Fibroblast of the conjunctiva (primary cell): ENCODE results near the gene FOXJ3.
A peak's percentile ranks its signal among the peaks of the same experiment; 100 is the strongest.

Source experiments
- DNase-seq: peaks from one replicate; pipeline ENCODE4 v3.0.0-alpha.2; 2010; ENCODE audit warnings: low read depth

FOXJ3 gene

DNA sequence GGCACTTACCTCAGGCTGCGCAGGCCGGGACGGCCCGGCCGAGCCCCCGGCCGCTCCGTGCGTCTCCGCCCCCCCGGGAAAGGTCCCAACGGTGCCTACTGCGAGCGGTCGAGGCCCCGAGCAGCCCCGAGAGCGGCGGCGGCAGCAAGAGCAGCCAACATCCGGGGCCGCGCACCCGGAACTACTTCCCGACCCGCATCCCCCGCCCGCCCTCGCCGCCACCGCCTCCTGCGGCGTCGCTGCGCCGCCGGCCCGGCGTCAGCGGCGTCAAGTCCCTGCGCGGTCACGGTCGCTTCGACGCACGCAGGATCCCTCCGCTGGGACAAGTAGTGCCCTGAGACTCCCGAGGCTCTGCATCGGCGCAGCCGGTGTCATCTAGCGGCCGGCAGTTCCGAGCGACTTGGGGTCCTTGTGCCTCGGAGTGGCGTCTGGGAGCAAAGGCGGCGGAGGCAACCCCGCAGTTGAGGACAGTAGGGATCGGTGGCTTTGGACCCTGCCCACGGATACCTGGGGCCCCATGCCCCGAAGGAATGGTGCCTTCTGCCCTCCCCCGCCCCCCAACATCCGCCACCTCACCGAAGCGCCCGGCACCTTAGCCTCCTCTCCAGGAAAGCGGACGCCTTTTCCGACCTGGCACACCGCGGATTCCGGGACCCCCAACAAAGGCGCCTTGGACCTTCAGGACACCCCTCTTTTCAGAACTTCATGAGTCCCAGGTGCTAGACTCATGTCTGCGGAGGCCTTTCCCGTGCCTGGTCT, at the start of gene FOXJ3:
Gene FOXJ3, minus strand, starts transcription at position 186 of the 759 bp plus-strand sequence. CDS start 24,142 bp downstream, outside the sequence.
- DNase-seq, result peak; percentile 81

DNA sequence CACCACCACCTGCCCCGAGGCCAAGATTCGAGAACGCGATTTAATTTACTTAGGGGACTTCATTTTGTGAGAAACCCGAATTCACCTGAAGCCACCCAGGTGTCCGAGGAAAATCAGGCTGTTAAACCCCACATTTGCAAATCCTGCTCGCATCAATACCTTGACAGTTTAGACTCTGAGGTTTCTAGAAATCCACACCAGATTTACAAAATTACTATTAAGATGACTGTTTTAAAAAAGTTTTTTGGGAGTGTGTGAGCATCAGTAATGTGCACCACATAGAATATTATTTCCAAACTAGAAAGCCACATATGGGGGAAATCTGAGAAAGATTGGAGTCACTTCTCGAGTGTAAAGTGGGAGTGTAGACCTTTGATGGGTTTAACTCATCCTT, 46.2 kb upstream of the FOXJ3 start:
- no peak for DNase-seq

DNA sequence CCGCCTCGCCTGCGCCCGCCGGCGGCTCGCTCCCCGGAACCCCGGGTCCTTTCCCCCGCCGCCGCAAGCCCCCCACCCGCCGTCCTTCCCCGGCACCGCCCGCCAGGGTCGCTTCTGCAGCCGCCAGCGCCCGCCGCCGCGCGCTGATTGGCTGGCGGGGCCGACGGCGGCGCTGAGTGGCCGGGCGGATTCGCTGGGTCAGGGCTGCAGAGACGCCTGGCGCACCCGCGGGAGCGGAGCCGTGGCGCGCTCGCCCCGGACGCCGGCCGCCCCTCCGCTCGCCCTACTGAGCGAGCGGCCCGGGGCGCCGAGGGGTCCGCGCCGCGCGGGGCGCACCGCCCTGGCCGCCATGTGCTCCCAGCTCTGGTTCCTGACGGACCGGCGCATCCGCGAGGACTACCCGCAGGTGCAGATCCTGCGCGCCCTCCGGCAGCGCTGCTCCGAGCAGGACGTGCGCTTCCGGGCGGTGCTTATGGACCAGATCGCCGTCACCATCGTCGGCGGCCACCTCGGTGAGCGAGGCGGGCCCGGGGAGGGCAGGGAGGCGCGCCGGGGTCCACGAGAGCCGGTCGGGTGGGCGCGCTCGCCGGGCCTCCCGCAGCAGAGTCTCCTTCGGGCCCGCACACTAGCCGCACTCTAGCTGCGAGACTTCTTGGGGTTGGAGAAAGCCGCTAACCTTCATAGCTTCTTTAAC, 45.7 kb upstream of the FOXJ3 start, which contains the start of gene RIMKLA:
Gene RIMKLA, plus strand, starts transcription at position 207 of the 694 bp plus-strand sequence. Its CDS starts 143 bp downstream, at position 350.
- no peak for DNase-seq

DNA sequence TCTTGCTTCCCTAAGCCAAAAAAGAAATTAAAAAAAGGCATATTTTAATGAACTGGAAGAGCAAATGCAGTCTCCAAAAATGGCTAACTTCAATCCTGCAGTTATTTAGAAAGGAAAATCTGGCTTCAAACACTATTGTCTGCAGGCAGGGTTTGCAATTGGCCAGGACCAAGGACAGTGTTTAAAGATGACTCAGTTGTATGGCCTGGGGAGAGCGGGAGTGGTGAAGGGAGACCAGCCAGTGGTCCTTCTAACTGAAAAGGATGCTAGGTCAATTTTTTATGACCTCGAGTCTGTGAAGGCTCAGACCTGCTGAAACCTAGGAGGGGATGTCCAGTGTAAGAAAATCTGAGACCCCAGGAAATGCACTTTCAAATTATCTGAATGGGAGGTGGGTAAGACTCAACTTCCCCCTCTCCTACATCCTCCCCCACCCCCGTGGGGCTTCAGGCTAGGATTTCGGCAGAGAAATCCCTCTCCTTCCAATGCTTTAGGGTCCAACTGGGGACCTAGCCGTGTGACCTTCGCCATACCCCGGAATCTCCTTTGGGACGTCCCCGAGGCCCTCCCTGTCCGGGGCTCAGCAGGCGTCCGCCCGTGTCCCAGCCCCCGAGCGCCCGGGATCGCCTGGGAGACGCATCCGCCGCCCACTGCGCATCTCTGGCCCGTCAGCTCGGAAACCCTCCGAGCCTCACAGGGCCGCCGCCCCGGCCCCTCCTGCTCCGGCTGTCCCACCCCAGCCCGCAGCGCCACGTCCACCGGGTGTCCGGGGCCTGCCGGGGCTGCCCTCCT, 45.0 kb upstream of the FOXJ3 start:
- DNase-seq, result no peak

DNA sequence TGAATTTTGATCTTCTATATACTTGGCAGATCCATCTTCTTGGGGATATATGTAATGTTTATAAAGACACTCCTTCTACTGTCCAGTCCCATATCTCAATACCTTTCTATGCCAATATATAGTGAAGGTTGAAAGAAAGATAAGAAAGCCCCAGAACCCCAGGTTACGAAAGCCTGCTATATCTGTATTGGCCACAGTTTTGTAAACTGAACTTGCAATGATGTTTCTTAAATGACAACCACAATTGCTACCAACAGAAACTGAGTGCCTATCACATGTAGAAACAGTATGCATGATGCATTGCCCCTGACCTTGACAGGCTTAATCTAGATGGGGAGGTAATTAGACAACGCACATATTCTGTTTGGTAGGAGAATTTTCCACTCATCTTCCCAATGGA, 37.8 kb upstream of the FOXJ3 start:
- DNase-seq, result no peak

DNA sequence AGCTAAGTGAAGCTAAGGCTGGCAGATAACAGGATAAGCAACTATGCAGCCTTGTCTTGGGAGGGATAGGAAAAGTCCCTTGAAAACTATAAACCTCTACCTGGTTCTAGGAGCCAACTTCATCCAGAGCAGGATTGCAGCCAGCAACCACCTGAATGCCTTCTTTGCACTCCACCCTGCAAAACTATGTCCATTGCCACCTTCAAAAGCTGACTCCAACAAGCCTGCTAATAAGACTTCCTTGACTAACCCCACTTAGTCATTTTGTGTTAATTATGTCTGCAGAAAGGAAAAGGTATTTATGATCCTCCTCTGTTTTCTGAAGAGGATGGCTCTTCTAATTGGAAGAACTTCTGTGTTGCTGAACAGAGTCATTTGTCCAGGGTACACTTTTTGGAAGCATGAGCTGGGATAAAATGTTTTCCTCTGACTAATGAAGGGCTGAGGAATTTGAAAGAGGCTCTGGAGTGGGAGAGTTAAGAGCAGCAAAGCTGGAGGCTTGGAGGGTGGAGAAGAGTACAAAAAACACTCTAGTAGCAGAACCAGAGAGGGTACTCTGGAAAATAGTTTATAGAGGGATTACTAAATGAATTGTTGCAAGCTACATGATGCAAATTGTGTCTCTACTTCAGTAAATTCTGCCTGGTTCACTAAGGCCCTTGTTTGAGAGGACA, 36.0 kb upstream of the FOXJ3 start:
- no peak for DNase-seq

DNA sequence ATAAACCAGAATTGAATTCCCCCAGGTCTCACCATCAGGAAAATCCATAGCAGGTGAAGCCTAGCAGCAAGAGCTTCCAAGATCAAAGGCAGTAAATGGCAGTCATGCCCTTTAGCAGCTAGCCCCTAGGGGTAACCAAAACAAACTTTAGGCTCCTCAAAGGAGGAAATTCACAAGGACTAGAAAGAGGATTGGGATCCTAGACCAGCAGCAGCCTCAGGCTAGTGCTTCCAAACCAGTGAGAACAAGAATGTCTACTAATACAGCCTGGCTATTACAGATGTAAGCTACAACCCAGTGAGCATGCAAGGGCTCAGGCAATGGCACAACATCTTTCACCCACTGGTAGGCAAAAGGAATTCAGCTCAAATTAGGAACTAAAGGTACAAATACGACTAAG, 34.4 kb upstream of the FOXJ3 start:
- no peak for DNase-seq

DNA sequence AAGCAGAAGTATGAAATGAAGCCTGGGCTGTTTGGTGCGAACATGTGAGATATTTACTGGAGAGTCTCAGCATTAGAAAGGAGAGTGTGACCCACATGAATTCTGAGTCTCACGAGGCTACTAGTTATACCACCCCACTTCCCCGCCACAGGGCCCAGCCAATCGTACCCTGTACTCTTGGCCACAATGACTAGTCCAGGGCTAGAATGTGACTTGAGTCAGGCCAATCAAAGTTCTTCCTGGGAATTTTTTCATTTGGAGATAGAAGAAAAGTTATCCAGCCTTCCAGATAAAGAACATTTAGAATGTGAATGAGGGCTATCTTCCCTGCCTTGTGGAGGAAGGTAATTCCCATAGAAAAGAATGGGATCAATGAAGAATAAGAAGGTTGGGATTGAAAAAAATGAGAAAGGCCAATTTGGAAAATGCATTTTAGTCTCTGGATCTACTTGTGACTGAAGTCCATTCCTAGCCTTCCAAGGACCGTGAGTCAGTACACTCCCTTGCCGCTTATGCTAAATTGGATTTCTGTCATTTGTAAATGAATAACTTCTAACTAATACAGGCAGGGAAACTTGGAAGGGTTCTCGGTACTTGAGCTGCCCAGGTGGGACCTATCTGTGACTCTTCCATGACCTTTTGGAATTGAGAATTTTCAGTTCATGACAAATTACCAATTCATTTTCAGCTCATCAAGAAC, 33.2 kb upstream of the FOXJ3 start:
- DNase-seq, result no peak

DNA sequence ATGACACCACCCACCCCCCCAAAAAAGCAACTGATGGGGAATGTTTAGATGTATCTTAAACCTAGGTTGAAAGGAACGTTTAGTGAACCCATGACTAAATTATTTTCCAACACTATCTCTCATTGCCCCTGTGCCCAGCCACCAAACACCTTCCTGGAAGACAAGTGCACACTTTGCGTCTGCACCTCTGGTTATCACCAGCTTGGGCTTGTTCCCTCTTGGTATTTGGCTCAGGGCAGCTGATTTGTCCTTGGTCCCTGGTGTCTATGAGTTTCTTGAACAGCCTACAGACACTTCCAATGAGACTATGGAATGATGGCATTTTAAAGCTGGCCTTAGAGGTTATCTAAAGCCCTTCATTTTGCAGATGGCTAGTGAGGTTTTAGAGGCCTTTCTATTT, 30.1 kb upstream of the FOXJ3 start:
- DNase-seq, result no peak

DNA sequence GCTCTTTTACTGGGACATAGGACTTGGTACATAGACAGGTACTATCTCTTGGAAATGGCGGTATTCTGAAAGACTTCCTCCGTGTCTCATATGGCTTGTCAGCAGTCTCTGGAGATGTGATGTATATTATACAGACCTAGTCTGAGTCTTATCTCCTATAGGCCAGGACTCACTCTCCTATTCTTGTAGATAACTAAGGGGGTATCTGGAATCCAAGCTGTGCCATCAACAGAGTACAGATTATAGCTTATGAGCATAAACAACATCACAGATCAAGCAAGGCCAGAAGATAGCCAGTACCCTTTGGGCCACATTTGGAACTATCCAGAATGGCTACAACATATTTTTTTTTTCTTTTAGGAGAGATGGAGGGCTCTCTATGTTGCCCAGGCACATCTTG, 29.5 kb upstream of the FOXJ3 start:
- DNase-seq, result no peak

DNA sequence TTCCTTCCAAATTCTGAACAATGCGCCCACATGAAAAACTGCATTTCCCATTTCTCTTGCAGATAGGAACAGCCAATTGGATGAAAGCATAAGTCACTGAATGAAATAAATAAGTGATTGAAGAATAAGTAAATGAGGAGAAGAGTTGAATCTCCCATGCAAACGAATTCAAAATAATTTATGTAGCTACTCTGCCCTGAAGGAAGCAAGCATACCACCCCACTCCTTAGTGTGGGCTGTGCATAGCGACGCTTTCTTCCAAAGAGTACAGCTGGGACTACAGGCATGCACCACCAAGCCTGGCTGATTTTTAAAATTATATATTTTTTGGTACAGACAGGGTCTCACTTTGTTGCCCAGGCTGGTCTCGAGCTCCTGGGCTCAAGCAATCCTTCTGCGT, 29.1 kb upstream of the FOXJ3 start:
- no peak for DNase-seq

DNA sequence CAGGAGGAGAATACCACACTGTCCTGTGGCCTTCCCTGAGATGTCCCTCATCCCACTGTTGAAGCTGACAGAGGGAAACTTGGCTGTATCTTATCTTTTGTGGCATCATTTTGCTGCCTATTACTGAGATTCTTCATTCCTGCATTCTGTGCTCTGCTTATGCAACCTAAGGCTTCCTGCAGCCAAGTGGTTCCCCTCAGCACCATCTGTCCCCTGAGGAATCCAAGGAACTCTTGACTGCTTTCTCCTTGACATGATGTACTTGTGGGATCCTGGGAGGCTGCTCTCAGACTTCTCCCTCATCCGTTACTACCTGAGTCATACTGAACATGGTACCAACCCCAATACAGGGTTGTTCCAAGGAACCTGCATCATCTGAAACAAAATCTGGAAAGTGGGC, 24.4 kb upstream of the FOXJ3 start:
- no peak for DNase-seq

DNA sequence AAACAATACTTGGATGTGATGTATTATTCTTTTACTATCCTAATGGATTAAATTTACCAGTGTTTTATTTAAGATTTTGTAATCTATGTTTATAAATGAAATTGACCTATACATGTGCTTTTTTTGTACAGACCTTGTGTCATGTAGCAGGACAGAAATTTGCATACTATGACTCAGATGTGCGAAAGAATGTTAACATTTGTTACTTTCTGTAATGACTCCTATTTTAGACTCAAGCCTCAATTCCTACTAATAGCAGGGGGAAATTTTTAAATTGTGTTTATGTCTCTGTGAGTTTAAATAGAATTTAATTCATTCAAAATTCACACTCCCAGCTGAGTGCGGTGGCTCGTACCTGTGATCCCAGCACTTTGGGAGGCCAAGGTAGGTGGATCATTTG, 23.8 kb upstream of the FOXJ3 start:
- DNase-seq, result no peak

DNA sequence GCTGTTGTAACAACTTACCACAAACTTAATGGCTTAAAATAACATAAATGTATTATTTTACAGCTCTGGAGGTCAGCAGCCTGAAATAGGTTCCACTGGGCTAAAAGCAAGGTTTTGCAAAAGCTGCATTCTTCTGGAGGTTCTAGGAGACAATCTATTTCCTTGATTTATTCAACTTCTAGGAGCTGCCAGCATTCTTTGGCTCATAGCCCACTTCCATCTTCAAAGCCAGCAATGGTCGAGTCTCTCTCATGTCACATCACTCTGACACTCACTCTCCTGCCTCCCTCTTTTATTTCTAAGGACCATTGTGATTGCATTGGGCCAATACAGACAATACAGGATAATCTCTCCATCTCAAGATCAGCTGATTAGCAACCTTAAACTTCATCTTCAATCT, 15.1 kb upstream of the FOXJ3 start:
- DNase-seq, result no peak

DNA sequence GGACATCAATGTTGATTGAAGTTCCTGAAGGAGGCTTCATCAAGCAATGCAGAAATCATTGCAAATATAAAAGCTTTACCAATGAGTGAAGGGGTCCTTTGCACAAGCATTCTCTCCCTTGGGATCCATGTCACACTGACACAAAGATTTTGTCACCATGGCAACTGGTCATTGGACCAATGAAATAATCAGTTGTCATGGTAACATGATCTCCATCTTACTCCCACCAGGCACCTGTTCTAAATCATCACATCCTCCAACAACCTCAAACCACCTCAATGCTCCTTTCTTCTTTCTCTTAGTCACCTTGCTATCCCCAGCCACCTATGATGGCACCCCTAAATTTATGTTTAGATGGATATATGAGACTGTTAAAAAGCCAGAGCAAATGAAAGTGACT, 13.5 kb upstream of the FOXJ3 start:
- DNase-seq, result no peak

DNA sequence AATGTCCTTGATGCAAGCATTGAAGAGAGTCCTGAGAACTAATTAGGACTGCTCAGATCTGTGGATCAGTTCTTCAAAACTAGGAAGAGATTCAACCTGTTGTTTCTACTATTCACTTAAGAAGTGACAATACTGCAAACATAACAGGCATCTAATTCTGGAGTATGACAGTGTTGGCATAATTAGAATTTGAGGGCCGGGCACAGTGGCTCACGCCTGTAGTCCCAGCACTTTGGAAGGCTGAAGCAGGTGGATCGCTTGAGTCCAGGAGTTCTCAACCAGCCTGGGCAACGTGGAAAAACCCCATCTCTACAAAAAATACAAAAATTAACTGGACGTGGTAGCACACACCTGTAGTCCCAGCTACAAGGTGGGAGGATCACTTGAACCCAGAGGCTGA, 8.0 kb upstream of the FOXJ3 start:
- DNase-seq, result no peak

DNA sequence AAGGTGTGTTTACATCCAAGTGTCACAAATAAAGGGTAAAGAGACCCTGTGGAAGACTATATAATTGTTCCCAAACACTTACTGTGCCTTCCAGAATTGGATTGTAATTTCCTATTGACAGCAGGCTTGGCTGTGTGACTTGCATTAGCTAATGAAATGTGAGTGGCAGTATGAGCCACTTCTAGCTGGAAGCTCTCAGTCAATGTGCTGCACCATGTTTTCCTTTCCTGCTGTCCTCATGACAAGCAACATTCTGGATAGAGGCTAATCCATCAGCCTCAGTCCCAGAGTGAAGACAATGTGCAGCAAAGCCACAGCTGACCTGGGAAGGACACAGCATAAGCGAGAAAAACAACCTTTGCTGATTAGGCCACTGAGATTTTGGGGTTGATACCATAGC, 5.9 kb upstream of the FOXJ3 start:
- DNase-seq, result no peak

DNA sequence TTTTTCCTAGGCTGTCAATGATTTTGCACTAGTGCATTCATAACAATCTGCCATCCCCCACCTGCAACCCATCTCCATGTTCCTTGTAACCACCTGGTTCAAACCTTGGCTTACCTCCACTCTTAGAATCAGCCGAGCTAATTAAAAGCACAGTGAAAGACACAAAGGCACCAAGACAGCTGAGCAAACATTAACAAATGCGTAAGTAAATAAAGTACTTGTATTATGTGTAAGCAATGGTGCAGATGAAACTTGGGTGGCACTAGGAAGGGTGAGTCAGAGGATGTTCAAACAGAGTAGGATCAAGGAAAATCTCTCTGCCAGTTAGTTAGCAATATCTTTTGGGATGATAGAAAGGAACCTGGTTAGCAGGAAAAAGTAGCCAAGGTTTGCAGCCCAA, 5.1 kb upstream of the FOXJ3 start:
- no peak for DNase-seq

DNA sequence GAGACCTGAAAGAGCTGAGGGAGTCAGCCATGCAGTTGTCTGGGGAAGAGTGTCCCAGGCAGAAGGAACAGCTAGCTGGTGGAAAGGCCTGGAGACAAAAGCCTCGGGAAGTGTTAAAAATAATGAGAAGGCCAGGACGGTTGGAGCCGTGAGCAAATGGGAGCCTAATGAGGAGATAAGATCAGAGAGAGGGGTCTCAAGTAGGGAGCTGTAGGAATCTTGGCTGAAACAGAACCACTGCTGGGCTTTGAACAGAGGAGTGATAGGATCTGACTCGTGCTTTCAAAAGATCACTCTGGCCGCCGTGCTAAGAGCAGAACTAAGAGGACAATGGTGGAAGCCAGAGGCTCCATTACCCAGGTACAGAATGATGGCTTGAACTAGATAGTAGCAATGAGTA, 1.9 kb upstream of the FOXJ3 start:
- no peak for DNase-seq

DNA sequence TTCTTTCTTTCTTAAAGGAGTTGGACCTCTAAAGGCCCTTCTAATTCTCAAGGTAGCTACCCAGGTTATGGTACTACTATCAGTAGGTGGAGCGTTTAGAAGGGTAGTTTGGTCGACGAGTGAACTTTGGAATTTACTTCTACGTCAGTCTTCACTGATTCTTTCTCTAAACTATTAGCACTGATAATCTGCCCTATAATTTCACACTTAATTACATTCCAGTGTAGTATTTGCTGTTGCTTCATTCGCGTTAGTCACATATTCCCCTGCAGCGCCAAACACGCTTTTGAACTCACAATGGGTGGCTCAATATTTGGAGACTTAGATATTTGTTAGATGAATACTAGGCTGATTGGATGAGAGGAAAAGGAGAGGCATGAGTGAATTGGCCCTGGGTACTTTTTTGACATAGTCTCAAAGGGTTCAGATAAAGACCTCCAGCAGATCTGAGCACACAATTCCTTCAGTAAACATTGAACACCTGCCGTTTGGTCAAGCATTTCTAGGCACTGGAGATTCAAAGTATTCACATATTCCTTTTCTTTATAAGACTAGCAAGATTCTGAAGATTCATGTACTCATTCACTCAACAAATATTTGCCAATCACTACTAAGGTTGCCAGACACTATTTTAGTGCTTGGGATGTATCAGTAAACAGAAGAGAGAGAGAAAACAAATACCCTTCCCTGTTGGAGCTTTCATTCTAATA, 929 bp upstream of the FOXJ3 start:
- DNase-seq, result no peak
